Measurements from ENCODE around the gene TPCN1.

The TPCN1 gene

GRCh38 chr12:113287146-113287898 is 66.1 kb downstream of the TPCN1 start:
- DNase-seq (ENCODE audit: low spot score) = no peak

GRCh38 chr12:113287899-113288282 is 66.6 kb downstream of the TPCN1 start:
- no peak for DNase-seq (ENCODE audit: low spot score)

GRCh38 chr12:113289361-113289760 is 68.1 kb downstream of the TPCN1 start:
- DNase-seq (ENCODE audit: low spot score) = no peak

- DNase-seq (ENCODE audit: low spot score) = no peak
These were observed 69.2 kb downstream of the TPCN1 start for GRCh38 chr12:113290506-113290905.

GRCh38 chr12:113291586-113291985 is 70.3 kb downstream of the TPCN1 start:
- DNase-seq (ENCODE audit: low spot score) = no peak

GRCh38 chr12:113292091-113292490 is 70.8 kb downstream of the TPCN1 start:
- DNase-seq (ENCODE audit: low spot score) = no peak

GRCh38 chr12:113292547-113292946 is 71.3 kb downstream of the TPCN1 start:
- DNase-seq (ENCODE audit: low spot score) = no peak

- DNase-seq (ENCODE audit: low spot score) = no peak
These were observed 71.8 kb downstream of the TPCN1 start for GRCh38 chr12:113293100-113293499.

- DNase-seq (ENCODE audit: low spot score) = no peak
These were observed 74.8 kb downstream of the TPCN1 start for GRCh38 chr12:113295886-113296556.

GRCh38 chr12:113296557-113297213 is 75.4 kb downstream of the TPCN1 start:
- DNase-seq (ENCODE audit: low spot score) = no peak

- no peak for DNase-seq (ENCODE audit: low spot score)
These were observed 75.9 kb downstream of the TPCN1 start for GRCh38 chr12:113297214-113297587.

GRCh38 chr12:113297621-113298471 is 76.6 kb downstream of the TPCN1 start:
- no peak for DNase-seq (ENCODE audit: low spot score)

- DNase-seq (ENCODE audit: low spot score) = no peak
These were observed 77.2 kb downstream of the TPCN1 start for GRCh38 chr12:113298472-113298817.

- no peak for DNase-seq (ENCODE audit: low spot score)
These were observed 77.7 kb downstream of the TPCN1 start for GRCh38 chr12:113298861-113299545.

- peak; percentile 89 for DNase-seq (ENCODE audit: low spot score)
These were observed 78.5 kb downstream of the TPCN1 start for GRCh38 chr12:113299619-113300237.

- DNase-seq (ENCODE audit: low spot score) = no peak
These were observed 80.5 kb downstream of the TPCN1 start for GRCh38 chr12:113301811-113302210.

GRCh38 chr12:113302466-113302865 is 81.2 kb downstream of the TPCN1 start:
- DNase-seq (ENCODE audit: low spot score) = no peak

- no peak for DNase-seq (ENCODE audit: low spot score)
These were observed 81.8 kb downstream of the TPCN1 start for GRCh38 chr12:113302886-113303640.

GRCh38 chr12:113305281-113305856 is 84.1 kb downstream of the TPCN1 start:
- DNase-seq (ENCODE audit: low spot score) = no peak

- peak; percentile 15 for DNase-seq (ENCODE audit: low spot score)
These were observed 85.1 kb downstream of the TPCN1 start for GRCh38 chr12:113306382-113306781.

Data from iPS-NIHi11 (cell line).